BE2C (cell line): ENCODE measurements around the gene ITPK1.

Source experiments
- DNase-seq: peaks from one replicate; pipeline ENCODE4 v3.0.0-alpha.2; 2020
- H3K27me3 ChIP-seq: fragments of 250-450 bp; sonication (Bioruptor Pico); 2 replicates; pipeline ENCODE4 v1.5.1; 2020; ENCODE audit warnings: mild to moderate bottlenecking
- H3K36me3 ChIP-seq: fragments of 250-450 bp; sonication (Bioruptor Pico); 2 replicates; pipeline ENCODE4 v1.5.1; 2020; ENCODE audit warnings: mild to moderate bottlenecking
- H3K4me1 ChIP-seq: fragments of 250-450 bp; sonication (Bioruptor Pico); 2 replicates; pipeline ENCODE4 v1.5.1; 2020
- H3K4me3 ChIP-seq: 2 replicates; pipeline ENCODE4 v1.5.1; 2011; ENCODE audit warnings: low read depth, low read length
- H3K9me3 ChIP-seq: fragments of 250-450 bp; sonication (Bioruptor Pico); 2 replicates; pipeline ENCODE4 v1.5.1; 2020
- CTCF ChIP-seq: IDR thresholded peaks from 2 replicates; pipeline ENCODE4 v1.5.1; 2012; ENCODE audit warnings: mild to moderate bottlenecking, low read depth, low read length

ITPK1 gene

GRCh38 chr14:93034671-93034994, 81.1 kb downstream of the ITPK1 start:
- TF ChIP-seq CTCF = no peak
- peaks cover 16% of the 10 kb centered on the region for H3K4me1 ChIP-seq

GRCh38 chr14:93033983-93034670, 81.6 kb downstream of the ITPK1 start:
- Histone ChIP-seq H3K9me3 (no peaks in the 10 kb centered on the region), H3K27me3 (no peaks in the 10 kb centered on the region), H3K4me3 (no peak overlapping the region), H3K4me1 (peaks cover 16% of the 10 kb centered on the region), H3K36me3 (no peaks in the 10 kb centered on the region)
- TF ChIP-seq CTCF = peak; percentile 71
- DNase-seq = peak; percentile 62

More at GRCh38 chr14:93034671-93034994, 81.1 kb downstream of the ITPK1 start:
- Histone ChIP-seq H3K4me3 (no peak overlapping the region), H3K27me3 (no peaks in the 10 kb centered on the region), H3K36me3 (no peaks in the 10 kb centered on the region), H3K9me3 (no peaks in the 10 kb centered on the region)
- no peak for DNase-seq

- no peak for DNase-seq
- H3K4me3 ChIP-seq = no peak overlapping the region
- H3K27me3 ChIP-seq = no peaks in the 10 kb centered on the region
- H3K9me3 ChIP-seq = no peaks in the 10 kb centered on the region
- H3K4me1 ChIP-seq = peaks cover 16% of the 10 kb centered on the region
- no peaks in the 10 kb centered on the region for H3K36me3 ChIP-seq
- no peak for TF ChIP-seq CTCF
These were observed 82.4 kb downstream of the ITPK1 start for GRCh38 chr14:93033084-93033982.

- Histone ChIP-seq H3K36me3 (no peaks in the 10 kb centered on the region), H3K4me1 (peaks cover 16% of the 10 kb centered on the region), H3K27me3 (no peaks in the 10 kb centered on the region), H3K9me3 (no peaks in the 10 kb centered on the region), H3K4me3 (no peak overlapping the region)
- TF ChIP-seq CTCF = no peak
- no peak for DNase-seq
These were observed 83.2 kb downstream of the ITPK1 start for GRCh38 chr14:93032421-93032936.

- no peak for DNase-seq
- H3K9me3 ChIP-seq = no peaks in the 10 kb centered on the region
- H3K4me3 ChIP-seq = no peak overlapping the region
- no peaks in the 10 kb centered on the region for H3K27me3 ChIP-seq
- peaks cover 16% of the 10 kb centered on the region for H3K4me1 ChIP-seq
- no peaks in the 10 kb centered on the region for H3K36me3 ChIP-seq
- TF ChIP-seq CTCF = no peak
These were observed 84.0 kb downstream of the ITPK1 start for GRCh38 chr14:93031505-93032315.
